K562 (cell line): ENCODE measurements around the gene BOC. TPM values are rescaled to one million over a fixed set of nuclear protein-coding genes. Genes with fewer than 3 reads are reported as not detected.

Experiments used
- ATAC-seq: fragments of 200-7000 bp; cut with Tn5 transposase; 3 replicates; pipeline ENCODE4 v1.9.1; 2020; ENCODE audit warnings: moderate library complexity
- BruUV-seq: library from RNA; stranded (reverse); fragments of 400-500 nt; replicated peaks from 2 replicates; lab custom pipeline; 2021; lab: Mats Ljungman, UMichigan
- CTCF ChIA-PET: fragments of 300-600 bp; formaldehyde crosslinking; extraction: SDS; loops from one replicate; lab custom pipeline; 2021; ENCODE audit warnings: low intra/inter-chr PET ratio; lab: Yijun Ruan, JAX
- POLR2A ChIA-PET: fragments of 300-600, 350-650 bp; sonication (Branson Sonifier 250); formaldehyde crosslinking; extraction: SDS; loops from one replicate; lab custom pipeline; 2021; ENCODE audit warnings: antibody characterized with exemption, inconsistent platforms; lab: Yijun Ruan, JAX
- DNase-seq, 4 experiments: peaks; one replicate each; pipeline versions ENCODE4 v3.0.0 to v3.0.0-alpha.2; 2011 to 2018; ENCODE audit warnings: low spot score in 3 of 4, mixed read lengths in 3 of 4; ENCODE audit errors: extremely low read depth in 1 of 4
- FAIRE-seq: peaks from 2 replicates; lab custom pipeline; 2011; peaks lifted over from hg19 to GRCh38; lab: Jason Lieb, UNC
- H2AFZ ChIP-seq: 2 replicates; pipeline ENCODE4 v1.6.0; 2011; ENCODE audit warnings: low read depth, low read length, control low read depth, inconsistent platforms
- H3K27ac ChIP-seq: fragments of 200-600 bp; 3 replicates; pipeline ENCODE4 v1.8.0; 2011; ENCODE audit warnings: low read depth, mild to moderate bottlenecking, control low read depth, inconsistent platforms, low read length, moderate library complexity, mixed read lengths; ENCODE audit errors: extremely low read depth
- H3K27me3 ChIP-seq, 2 experiments: fragments of 300-600 bp in 1 of 2; 2 replicates in 1 of 2; 3 replicates in 1 of 2; pipeline versions ENCODE4 v1.6.0 to v1.8.0; 2011; ENCODE audit warnings: inconsistent platforms in 2 of 2, low read length in 2 of 2, mild to moderate bottlenecking in 1 of 2, mixed read lengths in 1 of 2, moderate library complexity in 1 of 2; ENCODE audit not compliant: control insufficient read depth in 2 of 2, insufficient read depth in 2 of 2
- H3K36me3 ChIP-seq: fragments of 300-600 bp; 3 replicates; pipeline ENCODE4 v1.8.0; 2011; ENCODE audit warnings: mild to moderate bottlenecking, low read length, inconsistent platforms; ENCODE audit not compliant: control insufficient read depth, insufficient read depth
- H3K4me1 ChIP-seq, 2 experiments: fragments of 200-600 bp in 1 of 2; replicated peaks in 1 of 2; 2 replicates in 1 of 2; 3 replicates in 1 of 2; pipeline versions ENCODE4 v1.5.1 to v1.8.0; 2011; ENCODE audit warnings: inconsistent platforms in 2 of 2, low read length in 2 of 2, mild to moderate bottlenecking in 1 of 2, mixed read lengths in 1 of 2, moderate library complexity in 1 of 2; ENCODE audit not compliant: control insufficient read depth in 2 of 2, insufficient read depth in 2 of 2
- H3K4me2 ChIP-seq: 2 replicates; pipeline ENCODE4 v1.6.1; 2011; ENCODE audit warnings: low read length, control low read depth, inconsistent platforms, mixed read lengths; ENCODE audit not compliant: insufficient read depth
- H3K4me3 ChIP-seq: fragments of 200-600 bp; sonication (generic), shearing (Covaris generic); 2 replicates; pipeline ENCODE4 v1.5.1; 2016; ENCODE audit warnings: control low read depth, inconsistent platforms
- H3K79me2 ChIP-seq: fragments of 200-600 bp; 3 replicates; pipeline ENCODE4 v1.8.0; 2011; ENCODE audit warnings: low read length, inconsistent platforms; ENCODE audit not compliant: control insufficient read depth, insufficient read depth
- H3K9ac ChIP-seq, 2 experiments: 2 replicates each; pipeline versions ENCODE4 v1.6.0 to v1.6.1; 2011; ENCODE audit warnings: low read depth in 2 of 2, low read length in 2 of 2, control low read depth in 1 of 2, inconsistent platforms in 1 of 2, mild to moderate bottlenecking in 1 of 2, mixed read lengths in 1 of 2; ENCODE audit not compliant: insufficient read depth in 1 of 2
- H3K9me1 ChIP-seq: one replicate; pipeline ENCODE4 v1.6.0; 2011; ENCODE audit warnings: inconsistent platforms, mild to moderate bottlenecking, low read length, moderate library complexity; ENCODE audit not compliant: control insufficient read depth, insufficient read depth
- H3K9me3 ChIP-seq: replicated peaks from 2 replicates; pipeline ENCODE4 v1.5.1; 2011; ENCODE audit warnings: low read depth, low read length, inconsistent platforms; ENCODE audit not compliant: control insufficient read depth, insufficient read depth
- H4K20me1 ChIP-seq: replicated peaks from 2 replicates; pipeline ENCODE4 v1.6.1; 2011; ENCODE audit warnings: low read length, inconsistent platforms, mixed read lengths; ENCODE audit not compliant: control insufficient read depth, insufficient read depth
- ETS2 ChIP-seq: IDR thresholded peaks from 2 replicates; pipeline ENCODE4 v1.6.1; 2016; ENCODE audit warnings: borderline replicate concordance, missing genetic modification characterization, mild to moderate bottlenecking, moderate library complexity, missing compliant biosample characterization; ENCODE audit not compliant: poor library complexity, severe bottlenecking
- NFE2 ChIP-seq: IDR thresholded peaks from 2 replicates; pipeline ENCODE4 v1.6.1; 2014; ENCODE audit warnings: antibody characterized with exemption, low read depth
- POLR2AphosphoS2 ChIP-seq: IDR thresholded peaks from 2 replicates; pipeline ENCODE4 v1.6.1; 2012; ENCODE audit warnings: low read length, improper control_type of control experiment
- XRCC5 ChIP-seq: fragments of 200-400 bp; formaldehyde crosslinking; IDR thresholded peaks from 2 replicates; pipeline ENCODE4 v1.6.1; 2017; ENCODE audit warnings: low read depth, mild to moderate bottlenecking, low read length
- ZNF121 ChIP-seq: sonication (generic); formaldehyde crosslinking; conservative IDR thresholded peaks from 2 replicates; pipeline ENCODE4 v1.8.0; 2022; ENCODE audit warnings: missing genetic modification reagents
- WGBS: fragments of 100-300 bp; shearing (Covaris generic); methylation state at CpG from one replicate; pipeline ENCODE4 v1.1.6; 2016; ENCODE audit warnings: low coverage, mixed read lengths; ENCODE audit not compliant: insufficient coverage; ENCODE audit errors: missing lambda C conversion rate; 5-methylcytosine and 5-hydroxymethylcytosine counted together
- in situ Hi-C: fragments of 300-500 bp; cut with MboI; formaldehyde crosslinking; loops from 4 replicates; pipeline ENCODE4 v1.15.0; 2018; ENCODE audit warnings: inconsistent platforms, mixed read lengths
- intact Hi-C: fragments of 100-400 bp; cut with micrococcal nuclease; formaldehyde crosslinking; loops from 2 replicates; pipeline ENCODE4 v1.14.2; 2022
- polyA plus RNA-seq, 8 experiments: library from polyadenylated mRNA; depleted of rRNA in 4 of 8; stranded (reverse) in 5 of 8; unstranded in 3 of 8; fragments of >200 nt; fragmentation: Nextera tagmentation in 2 of 8; fragmentation: Illumina TruSeq in 1 of 8; extraction: Ambion mirVana in 2 of 8; extraction: Trizol in 1 of 8; gene quantifications; 2 replicates each; pipeline versions ENCODE4 v1.2.1 to v1.2.3, GENCODE V29; 2011 to 2014; ENCODE audit warnings: inconsistent platforms in 1 of 8, missing spikeins in 1 of 8
- total RNA-seq, 7 experiments: library from RNA; depleted of rRNA in 6 of 7; stranded (reverse); fragments of >200 nt in 6 of 7; fragmentation: Illumina TruSeq in 2 of 7; extraction: Trizol in 2 of 7; gene quantifications; 2 replicates each; pipeline versions ENCODE4 v1.2.1 to v1.2.3, GENCODE V29; 2011 to 2021; ENCODE audit warnings: low replicate concordance in 1 of 7
- TF ChIP-seq, protein P1 (sequence below): fragments of 450-650 bp; formaldehyde crosslinking; IDR thresholded peaks from 2 replicates; pipeline ENCODE4 v1.4.0; 2020; ENCODE audit warnings: mild to moderate bottlenecking, mixed read lengths

The BOC gene
- total and polyA plus RNA-seq, 9 of the 15 experiments (the other 6 are each of a cell fraction or from before 2014, with no cell fraction given) = not detected

DNA sequence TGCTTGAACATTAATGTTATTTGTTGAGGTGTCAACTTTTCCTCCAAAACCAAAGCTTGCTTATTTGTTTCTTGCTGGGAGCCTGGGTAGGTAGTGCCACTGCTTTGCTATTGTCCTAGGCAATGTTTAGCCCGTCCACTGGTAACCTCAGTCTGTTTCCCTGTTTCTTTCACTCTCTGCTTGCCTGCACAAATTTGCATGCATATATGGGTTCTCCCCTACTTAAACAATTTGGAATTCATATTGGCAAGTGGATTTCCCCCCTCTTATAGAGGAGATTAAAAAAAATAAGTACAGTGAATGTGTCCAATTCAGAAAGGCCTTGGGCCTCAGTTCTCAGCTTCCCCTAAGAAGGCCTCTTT is 45.0 kb upstream of the BOC start:
- 7% methylated on average over 1 of the region's 1 CpG for WGBS
- POLR2A ChIA-PET = no interaction called here
- Histone ChIP-seq H3K4me2 (no peak overlapping the region), H4K20me1 (no peaks in the 10 kb centered on the region), H3K79me2 (no peaks in the 10 kb centered on the region), H3K27ac (no peak overlapping the region), H3K9me1 (no peaks in the 10 kb centered on the region), H3K36me3 (no peaks in the 10 kb centered on the region), H3K4me3 (no peak overlapping the region), H3K9ac (no peak overlapping the region), H3K9me3 (no peaks in the 10 kb centered on the region), H3K4me1 (no peaks in the 10 kb centered on the region), H3K27me3 (peaks cover 0 to 6% of the 10 kb centered on the region in 2 experiments; a peak in 2 of 5 replicates), H2AFZ (no peak overlapping the region)
- FAIRE-seq = no peak
- CTCF ChIA-PET = no interaction called here
- TF ChIP-seq ETS2 (tag) = no peak
- TF ChIP-seq ZNF121 (CRISPR knock-in tag) = no peak
- no peak for TF ChIP-seq POLR2AphosphoS2
- TF ChIP-seq NFE2 = no peak
- TF ChIP-seq, protein P1, sequence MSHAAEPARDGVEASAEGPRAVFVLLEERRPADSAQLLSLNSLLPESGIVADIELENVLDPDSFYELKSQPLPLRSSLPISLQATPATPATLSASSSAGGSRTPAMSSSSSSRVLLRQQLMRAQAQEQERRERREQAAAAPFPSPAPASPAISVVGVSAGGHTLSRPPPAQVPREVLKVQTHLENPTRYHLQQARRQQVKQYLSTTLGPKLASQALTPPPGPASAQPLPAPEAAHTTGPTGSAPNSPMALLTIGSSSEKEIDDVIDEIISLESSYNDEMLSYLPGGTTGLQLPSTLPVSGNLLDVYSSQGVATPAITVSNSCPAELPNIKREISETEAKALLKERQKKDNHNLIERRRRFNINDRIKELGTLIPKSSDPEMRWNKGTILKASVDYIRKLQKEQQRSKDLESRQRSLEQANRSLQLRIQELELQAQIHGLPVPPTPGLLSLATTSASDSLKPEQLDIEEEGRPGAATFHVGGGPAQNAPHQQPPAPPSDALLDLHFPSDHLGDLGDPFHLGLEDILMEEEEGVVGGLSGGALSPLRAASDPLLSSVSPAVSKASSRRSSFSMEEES (CRISPR knock-in tag) = no peak
- no peak for TF ChIP-seq XRCC5
- in situ Hi-C loops (no loop called here), intact Hi-C loops (no loop called here)
- no peak for DNase-seq
- no TSS peak for BruUV-seq
- ATAC-seq = no peak
